Sciatic nerve (tissue), 2 donors: ENCODE results near the gene AREL1. TPM values are rescaled to one million over a fixed set of nuclear protein-coding genes. Genes with fewer than 3 reads are reported as not detected.
A peak's percentile ranks its signal among the peaks of the same experiment; 100 is the strongest.

Experiments
- ATAC-seq: fragments of 200-7000 bp; cut with Tn5 transposase; one replicate; pipeline ENCODE4 v1.9.1; 2020; ENCODE audit warnings: mild to moderate bottlenecking, moderate library complexity
- DNase-seq: peaks from one replicate; pipeline ENCODE4 v3.0.0-alpha.2; 2020; ENCODE audit warnings: low spot score
- intact Hi-C: fragments of 100-400 bp; cut with DNase I; formaldehyde crosslinking; loops from one replicate; pipeline ENCODE4 v1.14.2; 2022
- total RNA-seq: library from RNA; stranded (reverse); fragmentation: NEBNext Ultra II Directional; extraction: Animal tissue kit (Norgen Biotek cat#: 25700); gene quantifications from one replicate; pipeline ENCODE4 v1.2.1, GENCODE V29; 2021
- donor health status: DM: no; HTN: no; CAD: no.
- donor health status: DM: no; HTN: no; CAD: no.

The AREL1 gene
- total RNA-seq, 1 donor from 2014 or later: 26.7 TPM

DNA sequence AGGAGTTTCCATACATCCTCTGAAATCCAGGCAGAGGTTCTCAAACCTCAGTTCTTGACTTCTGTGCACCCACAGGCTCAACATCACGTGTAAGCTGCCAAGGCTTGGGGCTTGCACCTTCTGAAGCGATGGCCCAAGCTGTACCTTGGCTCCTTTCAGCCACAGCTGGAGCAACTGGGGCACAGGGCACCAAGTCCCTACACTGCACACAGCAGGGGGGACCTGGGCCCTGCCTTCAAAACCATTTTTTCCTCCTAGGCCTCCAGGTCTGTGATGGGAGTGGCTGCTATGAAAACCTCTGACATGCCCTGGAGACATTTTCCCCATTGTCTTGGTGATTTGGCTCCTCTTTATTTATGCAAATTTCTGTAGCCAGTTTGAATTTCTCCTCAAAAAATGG lies 10.6 kb downstream of the AREL1 start:
- ATAC-seq (no peak), DNase-seq (no peak)
- intact Hi-C loops: no loop called here

DNA sequence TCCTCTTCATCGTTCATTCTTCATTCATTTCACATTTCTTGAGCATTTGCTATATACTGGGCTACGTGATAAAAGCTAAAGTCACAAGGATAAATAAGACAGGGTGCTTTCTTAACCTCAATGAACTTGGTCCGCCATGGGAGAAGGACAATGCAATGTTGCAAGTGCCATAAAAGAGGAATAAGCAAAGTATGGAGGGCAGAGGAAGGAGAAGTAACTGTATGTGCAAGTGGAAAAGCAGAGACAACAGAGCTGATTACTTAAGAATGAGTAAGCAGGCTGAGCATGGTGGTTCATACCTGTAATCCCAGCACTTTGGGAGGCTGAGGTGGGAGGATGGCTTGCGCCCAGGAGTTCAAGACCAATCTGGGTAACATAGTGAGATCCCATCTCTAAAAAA lies 14.4 kb downstream of the AREL1 start:
- no peak for ATAC-seq
- intact Hi-C loops: no loop called here
- DNase-seq: no peak

DNA sequence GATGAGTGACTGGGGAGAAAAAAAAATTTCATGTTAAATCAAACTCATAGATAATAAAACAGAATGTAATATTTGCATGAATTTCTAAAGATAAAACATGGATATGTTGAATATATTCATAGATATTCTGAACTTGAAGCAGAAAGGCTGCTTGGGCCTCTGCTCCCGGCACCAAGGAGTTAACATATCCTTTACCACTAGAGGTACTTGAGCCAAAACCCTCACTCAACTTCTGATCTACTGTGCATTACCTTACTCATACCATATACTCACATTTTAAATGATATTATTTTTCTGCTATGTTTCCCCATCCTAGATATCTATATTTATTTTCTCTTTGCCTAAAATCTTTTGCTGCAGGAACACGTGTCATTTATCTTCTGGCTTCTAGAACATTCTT lies 14.9 kb downstream of the AREL1 start:
- DNase-seq (no peak), ATAC-seq (no peak)
- intact Hi-C loops: no loop called here

DNA sequence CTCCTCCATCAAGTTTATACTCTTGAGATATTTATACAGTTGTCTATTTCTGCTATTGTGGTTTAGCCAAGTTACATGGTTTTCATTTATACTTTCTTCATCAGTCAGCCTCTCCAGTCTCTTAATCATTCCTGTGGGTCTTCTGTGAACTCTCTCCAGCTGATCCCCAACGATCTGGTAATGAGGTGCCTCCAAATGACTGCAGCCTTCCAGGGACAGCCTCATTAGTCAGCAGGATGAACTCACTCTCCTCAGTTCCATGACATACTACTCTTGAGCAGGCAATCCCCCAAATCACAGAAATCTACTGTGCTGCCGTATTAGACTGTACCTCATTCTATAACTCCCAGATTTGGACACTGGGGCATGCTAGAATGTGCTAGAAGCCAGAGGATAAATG lies 15.3 kb downstream of the AREL1 start:
- intact Hi-C loops: no loop called here
- no peak for ATAC-seq

DNA sequence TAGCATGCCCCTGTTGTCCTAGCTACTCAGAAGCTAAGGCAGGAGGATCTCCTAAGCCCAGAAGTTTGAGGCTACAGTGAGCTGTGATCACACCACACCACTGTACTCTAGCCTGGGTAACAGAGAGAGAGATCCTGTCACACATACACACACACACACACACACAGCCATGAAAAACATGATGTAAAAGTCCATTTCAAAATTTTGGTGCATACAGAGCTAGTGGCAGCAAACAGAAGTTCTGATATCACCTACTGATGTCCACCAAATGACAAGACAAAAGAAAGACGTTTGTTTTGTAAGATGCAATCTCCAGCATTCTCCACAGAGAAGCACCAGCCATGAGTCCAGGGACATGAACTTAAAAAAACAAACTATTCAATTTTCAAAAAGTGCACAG lies 15.9 kb downstream of the AREL1 start:
- intact Hi-C loops: no loop called here
- ATAC-seq (no peak), DNase-seq (no peak)

More for the DNA sequence above, 15.3 kb downstream of the AREL1 start:
- DNase-seq: no peak

DNA sequence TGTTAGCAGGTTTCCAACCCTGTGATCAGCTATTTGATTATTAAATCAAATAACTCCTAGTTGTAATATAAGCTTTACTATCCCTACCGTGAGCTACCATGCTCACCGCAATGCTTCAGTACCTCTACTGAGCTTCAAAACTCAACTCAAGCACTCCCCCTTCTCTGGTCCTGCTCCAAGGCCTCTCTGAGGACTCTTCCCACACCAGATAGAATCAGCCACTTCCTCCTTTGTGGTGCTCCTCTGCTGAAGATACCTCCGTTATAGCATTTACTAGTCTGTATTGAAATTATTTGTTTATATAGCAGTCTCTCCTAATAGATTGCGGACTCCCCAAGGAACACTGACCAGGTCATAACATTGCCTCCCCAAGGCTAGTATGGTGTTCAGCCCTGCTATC lies 17.5 kb downstream of the AREL1 start:
- ATAC-seq (no peak), DNase-seq (no peak)
- intact Hi-C loops: no loop called here

DNA sequence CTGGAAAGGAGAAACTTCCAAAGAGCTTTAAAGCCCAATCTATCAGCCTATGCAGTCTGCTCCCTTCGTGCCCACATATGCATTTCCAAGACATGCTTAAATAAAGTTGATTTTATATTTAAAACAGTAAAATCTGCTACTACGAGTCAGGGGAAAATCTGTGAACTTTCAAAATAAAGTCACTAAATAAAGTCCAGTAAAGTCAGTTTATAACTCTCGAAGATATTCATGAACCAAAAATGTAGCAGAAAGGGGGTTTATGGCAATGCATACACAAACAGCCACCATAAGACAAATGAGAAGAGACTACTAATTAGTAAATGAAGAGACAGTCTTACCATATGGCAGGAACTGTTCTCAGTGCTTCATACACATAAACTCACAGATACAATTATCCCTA lies 19.7 kb downstream of the AREL1 start:
- ATAC-seq: no peak
- DNase-seq: no peak
- intact Hi-C loops: no loop called here

DNA sequence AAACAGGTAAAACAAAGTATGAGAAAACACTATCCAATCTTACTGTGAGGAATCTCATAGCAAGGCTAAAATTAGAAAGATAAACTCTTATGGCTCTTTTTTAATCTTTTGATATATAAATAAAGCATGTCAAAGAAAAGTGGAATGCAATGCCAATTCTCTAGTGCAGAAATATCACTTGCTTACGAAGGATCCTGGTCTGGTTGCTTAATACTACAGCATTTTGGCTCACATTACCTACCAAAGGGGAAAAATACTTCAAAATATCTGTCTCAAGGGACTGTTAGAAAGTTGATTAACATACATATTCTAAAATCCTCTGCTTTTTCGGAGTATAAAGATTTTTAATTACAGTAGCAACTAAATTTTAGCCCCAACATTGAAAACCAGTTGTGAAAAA lies 21.4 kb downstream of the AREL1 start:
- intact Hi-C loops: no loop called here
- ATAC-seq: peak; percentile 57

DNA sequence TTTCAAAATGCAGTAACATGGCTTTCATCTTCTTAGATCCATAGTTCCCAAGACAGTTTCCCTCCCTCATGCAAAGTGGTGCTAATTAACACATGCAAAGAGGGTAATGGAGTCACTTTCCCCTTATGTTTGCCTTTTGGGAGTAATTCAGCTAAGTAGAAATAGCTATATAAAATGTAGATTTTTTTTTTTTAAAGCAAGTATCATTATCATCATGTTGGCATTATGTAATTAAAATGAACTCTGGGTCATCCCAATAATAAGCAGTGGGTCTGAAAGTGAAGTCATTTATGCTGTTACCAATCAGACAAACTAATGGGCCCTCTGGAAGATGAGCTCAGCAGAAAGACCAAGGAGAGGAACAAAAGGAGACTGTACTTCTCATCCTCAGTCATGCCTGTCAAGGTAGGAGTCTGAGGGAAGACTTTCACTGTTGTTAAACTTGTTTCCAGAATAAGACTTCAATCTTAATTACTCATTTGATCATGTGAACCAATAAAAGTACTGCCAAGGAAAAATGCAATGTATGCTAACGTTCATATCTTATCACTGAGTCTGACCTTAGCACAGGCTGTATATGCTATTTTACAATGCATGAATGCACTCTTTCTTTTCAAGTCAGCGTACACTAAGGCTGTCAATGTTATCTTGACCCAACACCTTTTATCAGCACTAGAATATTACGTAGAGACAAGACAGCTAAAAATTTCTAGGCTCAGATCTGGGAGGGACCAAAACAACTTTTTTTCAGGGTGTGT lies 26.8 kb downstream of the AREL1 start:
- ATAC-seq (no peak), DNase-seq (no peak)
- intact Hi-C loops: no loop called here

More for the DNA sequence above, 21.4 kb downstream of the AREL1 start:
- DNase-seq: no peak

DNA sequence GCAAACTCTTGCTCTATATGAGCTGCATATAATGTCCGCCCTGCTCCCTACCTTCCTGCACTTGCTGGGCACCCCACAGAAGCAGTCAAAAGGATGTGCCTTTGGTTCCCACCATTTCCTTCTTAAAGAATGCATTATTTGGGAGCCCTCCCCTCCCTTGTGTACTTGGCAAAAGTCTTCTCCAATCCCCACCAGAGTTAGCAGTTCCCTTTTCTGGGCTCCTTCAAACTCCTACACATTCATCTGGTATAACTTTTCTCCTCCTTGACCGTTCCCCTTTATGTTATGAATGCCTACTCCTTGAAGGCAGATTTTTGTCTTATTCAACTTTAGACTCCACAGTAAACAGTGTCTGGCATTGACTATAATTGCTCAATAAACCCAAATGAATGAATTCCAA lies 27.8 kb downstream of the AREL1 start:
- DNase-seq (no peak), ATAC-seq (no peak)
- intact Hi-C loops: no loop called here

DNA sequence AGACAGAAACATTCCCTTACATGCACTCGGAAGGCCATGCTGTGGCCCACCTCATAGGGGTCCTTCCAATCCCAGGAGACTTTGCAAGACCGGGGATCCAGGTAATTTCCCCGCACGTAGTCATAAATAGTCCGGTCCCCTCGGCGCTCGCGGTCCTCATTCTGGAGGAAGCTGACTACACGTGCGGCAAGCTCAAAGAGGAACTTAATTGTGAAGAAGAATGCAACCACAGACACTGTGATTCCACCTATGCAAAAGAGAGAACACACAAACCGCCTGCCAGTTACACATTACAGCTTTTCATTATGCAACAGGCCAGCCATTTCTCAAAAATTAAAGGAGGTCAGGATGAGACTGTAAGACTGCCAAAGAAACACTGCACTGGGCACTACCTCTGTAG lies 28.4 kb downstream of the AREL1 start:
- ATAC-seq (peak; percentile 32), DNase-seq (no peak)
- intact Hi-C loops: no loop called here

DNA sequence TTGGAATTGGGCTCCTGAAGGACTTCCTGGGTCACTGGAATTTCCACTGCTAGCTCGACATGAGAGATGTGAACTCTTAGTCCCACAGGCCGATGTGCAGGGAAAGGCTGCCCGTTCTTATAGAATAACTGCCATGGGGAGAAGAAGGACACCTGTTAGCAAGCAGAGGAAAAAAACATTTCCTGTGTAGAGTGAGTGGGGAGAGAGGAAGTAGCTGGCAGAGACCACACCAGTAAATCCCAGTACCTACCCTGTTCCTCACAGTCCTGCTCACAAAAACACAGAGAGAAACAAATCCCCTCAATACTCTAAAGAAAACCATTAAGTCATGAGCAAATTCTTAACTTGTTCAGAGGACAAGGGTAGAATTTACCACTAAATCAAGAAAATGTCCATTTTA lies 29.5 kb downstream of the AREL1 start:
- ATAC-seq: no peak
- no peak for DNase-seq
- intact Hi-C loops: no loop called here

DNA sequence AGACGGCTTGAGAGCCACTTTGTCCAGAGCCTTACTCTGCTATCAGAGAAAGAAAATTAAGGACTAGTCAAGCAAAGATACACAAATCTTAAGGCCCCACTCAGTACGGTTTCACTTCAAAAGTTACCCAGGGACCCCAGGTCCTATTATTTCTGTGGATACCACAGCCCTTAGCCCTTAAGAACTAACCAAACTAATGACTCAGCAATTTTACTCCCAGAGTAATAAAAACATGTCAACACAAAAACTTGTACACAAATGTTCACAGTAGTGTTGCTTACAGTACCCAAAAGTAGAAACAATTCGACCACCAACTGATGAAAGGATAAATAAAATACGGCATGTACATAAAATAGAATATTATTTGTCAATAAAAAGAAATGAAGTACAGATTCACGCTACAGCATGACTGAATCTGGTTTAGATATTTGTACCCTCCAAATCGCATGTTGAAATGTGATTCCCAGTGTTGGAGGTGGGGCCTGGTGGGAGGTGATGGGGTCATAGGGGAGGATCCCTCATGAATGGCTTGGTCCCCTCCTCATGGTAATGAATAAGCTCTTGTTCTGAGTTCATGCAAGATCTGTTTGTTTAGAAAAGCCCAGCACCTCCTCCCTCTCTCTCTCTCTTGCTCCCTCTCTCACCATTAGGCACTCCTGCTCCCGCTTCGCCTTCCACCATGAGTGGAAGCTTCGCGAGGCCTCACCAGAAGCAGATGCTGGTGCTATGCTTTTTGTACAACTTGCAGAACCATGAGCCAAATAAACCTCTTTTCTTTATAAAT lies 30.5 kb downstream of the AREL1 start:
- ATAC-seq (peak; percentile 62), DNase-seq (no peak)
- intact Hi-C loops: no loop called here

DNA sequence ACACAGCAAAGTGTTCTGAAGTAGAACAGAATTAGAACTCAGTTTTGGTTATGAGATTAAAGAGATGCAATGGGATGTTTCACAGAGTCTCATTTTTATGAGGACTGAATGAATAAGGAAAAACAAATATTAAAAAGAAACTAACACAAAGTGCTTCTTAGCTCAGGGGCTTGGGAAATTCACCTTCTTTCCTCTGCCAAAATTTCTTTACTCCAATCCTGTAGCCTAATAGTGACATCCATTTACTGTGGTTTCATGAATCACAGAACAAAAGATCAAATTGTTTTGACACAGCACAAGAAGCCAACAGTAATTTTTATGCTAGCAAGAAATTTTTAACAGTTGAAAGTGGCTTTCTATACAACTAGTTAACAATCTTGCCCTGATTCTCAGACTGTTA lies 37.7 kb downstream of the AREL1 start:
- ATAC-seq (peak; percentile 77), DNase-seq (no peak)
- intact Hi-C loops: no loop called here

DNA sequence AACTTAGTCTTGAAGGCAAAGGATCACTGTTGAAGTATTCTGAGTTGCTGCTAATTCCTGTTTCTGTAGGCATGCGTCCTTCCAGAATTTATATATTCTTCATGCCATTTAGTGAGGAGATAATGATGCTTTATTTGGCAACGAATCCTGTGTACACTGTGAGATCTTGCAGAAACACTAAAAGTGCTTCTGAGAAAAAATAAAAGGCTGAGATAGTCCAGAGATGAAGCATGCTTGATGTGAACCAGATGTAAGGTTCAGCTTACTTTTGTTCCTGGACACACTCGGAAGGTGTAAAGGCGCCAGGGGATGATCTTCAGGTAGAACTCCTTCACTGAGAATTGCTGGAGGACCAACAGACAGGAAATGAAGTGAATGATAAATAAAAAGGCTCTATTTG lies 39.1 kb downstream of the AREL1 start:
- no peak for DNase-seq
- no peak for ATAC-seq
- intact Hi-C loops: no loop called here

DNA sequence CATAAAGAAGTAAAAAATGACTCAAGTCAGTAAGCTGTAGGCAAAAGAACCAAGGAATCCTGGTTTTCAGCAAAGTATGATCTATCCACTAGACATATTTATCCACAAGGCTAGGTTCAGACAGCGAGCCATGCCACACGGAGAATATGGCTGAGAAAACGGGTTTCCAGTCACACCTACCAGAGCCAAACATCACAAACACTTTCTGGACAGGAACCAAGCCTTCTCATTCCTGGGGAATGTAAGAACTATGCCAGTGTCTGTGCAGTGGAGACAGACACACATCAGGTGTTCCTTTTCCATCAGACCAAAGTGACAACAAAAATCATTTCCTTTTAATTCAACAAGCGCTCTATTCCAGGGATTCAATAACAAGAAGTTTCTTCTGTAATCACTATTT lies 41.1 kb downstream of the AREL1 start:
- intact Hi-C loops: no loop called here
- peak; percentile 77 for ATAC-seq
- no peak for DNase-seq

DNA sequence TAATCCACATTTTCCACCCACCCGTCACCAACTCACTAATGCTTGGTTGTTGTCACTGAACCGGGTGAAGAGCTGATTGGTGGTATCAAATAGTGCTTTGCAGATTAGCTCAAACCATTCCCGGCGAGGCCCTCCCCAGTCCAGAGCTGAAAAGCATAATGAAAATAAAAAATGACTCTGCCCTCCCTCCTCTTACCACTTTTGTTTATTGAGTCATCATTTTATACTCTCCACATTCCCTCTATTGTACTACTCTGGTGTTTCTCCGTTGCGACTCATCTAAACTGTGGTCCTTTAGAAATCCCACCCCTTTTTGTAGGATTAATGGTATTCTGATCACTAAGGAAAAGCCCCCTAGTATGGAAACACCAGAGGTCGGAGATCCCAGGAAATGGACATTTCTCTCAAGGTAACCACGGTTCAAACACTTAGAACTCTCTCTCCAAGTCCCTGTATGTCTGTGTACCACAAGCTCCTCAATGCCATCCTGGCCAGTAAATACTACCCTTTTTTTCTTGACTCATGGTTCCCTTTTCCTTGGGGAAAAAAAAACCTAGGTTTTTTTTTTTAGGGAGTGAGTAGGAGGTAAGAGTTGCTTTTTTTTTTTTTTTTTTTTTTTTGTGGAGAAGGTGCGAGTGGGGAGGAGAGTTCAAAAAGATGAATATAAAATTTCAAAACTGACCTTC lies 42.0 kb downstream of the AREL1 start:
- intact Hi-C loops: no loop called here
- DNase-seq (no peak), ATAC-seq (no peak)

DNA sequence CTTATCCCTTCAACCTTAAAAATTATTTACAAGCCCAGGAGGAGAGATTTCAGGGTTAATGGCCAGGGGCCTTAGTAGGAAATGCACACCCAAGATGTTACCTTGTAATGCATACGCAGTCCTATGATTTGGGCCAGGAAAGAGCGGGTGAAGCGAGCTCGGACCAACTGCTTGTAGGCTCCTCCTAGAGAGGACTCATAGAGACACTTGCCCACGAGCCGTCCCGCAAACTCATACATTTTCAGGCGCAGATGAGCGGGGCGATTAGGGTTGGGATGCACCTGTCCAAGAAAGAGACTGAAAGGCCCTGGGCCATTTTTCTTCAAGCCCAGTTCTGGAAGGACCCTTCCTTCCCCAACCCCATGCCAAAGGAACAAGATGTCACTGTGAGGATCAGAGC lies 43.0 kb downstream of the AREL1 start:
- DNase-seq: no peak
- intact Hi-C loops: no loop called here
- no peak for ATAC-seq

DNA sequence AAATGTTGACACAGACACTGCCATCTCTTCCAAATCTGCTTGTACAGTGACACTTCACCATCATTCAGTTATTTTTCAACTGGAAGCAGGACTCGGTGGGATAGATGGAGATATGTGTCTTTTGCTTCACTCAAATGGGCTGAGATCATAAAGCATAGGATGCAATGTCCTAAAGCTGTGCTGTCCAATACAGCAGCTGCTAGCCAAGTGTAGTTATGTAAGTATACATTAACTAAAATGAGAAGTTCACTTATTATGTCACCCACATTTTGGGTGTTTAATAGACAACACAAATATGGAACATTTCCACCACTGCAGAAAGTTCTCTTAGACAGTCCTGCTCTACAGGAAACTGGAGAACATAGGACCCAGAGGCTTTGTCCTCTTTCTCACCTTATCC lies 43.6 kb downstream of the AREL1 start:
- DNase-seq (no peak), ATAC-seq (no peak)
- intact Hi-C loops: no loop called here

DNA sequence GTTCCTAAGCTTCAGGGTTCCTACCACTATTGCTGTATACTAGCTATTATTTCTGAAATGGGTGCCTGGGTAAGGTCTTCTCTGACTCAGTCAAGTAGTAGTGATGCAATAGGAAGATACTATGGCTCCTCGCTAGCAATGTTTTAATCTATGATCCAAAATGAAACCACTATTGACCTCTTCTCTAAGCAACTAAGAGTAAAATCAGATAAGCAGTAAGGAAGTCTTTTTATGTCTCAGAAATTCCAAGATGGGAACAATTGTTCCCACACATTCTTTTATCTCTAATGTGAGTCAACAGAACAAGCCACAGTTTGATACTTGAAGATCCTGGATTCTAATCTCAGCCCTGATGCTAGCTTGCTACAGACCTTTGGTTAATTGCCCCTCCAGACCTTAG lies 45.1 kb downstream of the AREL1 start:
- intact Hi-C loops: no loop called here
- ATAC-seq: no peak
- DNase-seq: no peak
